ENCODE data around the gene MIPEP. TPM values are rescaled to one million over a fixed set of nuclear protein-coding genes. Genes with fewer than 3 reads are reported as not detected.

The MIPEP gene
- total RNA-seq, 1 experiment from 2014 or later = 18.6 TPM

DNA sequence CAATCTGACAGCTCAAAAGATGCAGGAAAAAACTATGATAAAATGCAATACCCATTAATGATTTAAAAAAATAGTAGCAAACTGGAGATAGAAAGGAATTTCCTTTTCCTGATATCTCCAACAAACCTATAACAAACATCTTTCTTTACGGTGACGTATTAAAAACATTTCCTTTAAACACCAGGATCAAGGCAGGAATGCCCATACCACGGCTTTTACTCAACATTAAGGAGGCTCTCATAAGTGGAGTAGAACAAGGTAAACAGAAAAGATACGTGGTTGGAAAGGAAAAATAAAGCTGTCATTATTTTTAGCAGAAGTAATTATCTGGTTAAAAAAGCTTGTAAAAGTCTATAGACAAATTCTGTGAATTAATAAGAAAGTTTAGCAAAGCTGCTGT is 61.1 kb downstream of the MIPEP start:
- Histone ChIP-seq H3K36me3 (ENCODE audit: low read depth) (peaks cover 6% of the 10 kb centered on the region; the same call in 1 of the 2 replicates), H3K4me2 (no peak overlapping the region), H3F3A (ENCODE audit: insufficient read depth, low read depth) (no peaks in the 10 kb centered on the region), H3K9me3 (ENCODE audit: insufficient read depth, low read depth) (peaks cover 4% of the 10 kb centered on the region; the same call in 1 of the 2 replicates), H3K9me2 (ENCODE audit: insufficient read depth) (no peaks in the 10 kb centered on the region; the same call in 1 of the 2 replicates), H3K27me3 (ENCODE audit: insufficient read depth, low read depth) (no peaks in the 10 kb centered on the region), H4K20me1 (ENCODE audit: insufficient read depth) (0 out of 2 replicates have a peak, but pooled peaks cover 5% of the 10 kb centered on the region), H3K79me2 (ENCODE audit: low read depth) (no peaks in the 10 kb centered on the region), H3K4me1 (replicated peaks; ENCODE audit: insufficient read depth) (no peaks in the 10 kb centered on the region), H3K4me3 (no peak overlapping the region), H2AFZ (no peak overlapping the region), H3K27ac (no peak overlapping the region)
- no TSS peak for BruUV-seq (replicated peaks)
- ChIA-PET CTCF (no interaction called here), POLR2A (ENCODE audit: unreplicated experiment) (no interaction called here)
- TF ChIP-seq EZH2 (IDR thresholded peaks at IDR 0.05; ENCODE audit: low read depth) = no peak
- TF ChIP-seq, protein P1, sequence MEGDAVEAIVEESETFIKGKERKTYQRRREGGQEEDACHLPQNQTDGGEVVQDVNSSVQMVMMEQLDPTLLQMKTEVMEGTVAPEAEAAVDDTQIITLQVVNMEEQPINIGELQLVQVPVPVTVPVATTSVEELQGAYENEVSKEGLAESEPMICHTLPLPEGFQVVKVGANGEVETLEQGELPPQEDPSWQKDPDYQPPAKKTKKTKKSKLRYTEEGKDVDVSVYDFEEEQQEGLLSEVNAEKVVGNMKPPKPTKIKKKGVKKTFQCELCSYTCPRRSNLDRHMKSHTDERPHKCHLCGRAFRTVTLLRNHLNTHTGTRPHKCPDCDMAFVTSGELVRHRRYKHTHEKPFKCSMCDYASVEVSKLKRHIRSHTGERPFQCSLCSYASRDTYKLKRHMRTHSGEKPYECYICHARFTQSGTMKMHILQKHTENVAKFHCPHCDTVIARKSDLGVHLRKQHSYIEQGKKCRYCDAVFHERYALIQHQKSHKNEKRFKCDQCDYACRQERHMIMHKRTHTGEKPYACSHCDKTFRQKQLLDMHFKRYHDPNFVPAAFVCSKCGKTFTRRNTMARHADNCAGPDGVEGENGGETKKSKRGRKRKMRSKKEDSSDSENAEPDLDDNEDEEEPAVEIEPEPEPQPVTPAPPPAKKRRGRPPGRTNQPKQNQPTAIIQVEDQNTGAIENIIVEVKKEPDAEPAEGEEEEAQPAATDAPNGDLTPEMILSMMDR (conservative IDR thresholded peaks at IDR 0.05) = no peak
- no peak for DNase-seq
- intact Hi-C loops (cut with micrococcal nuclease; ENCODE audit: unreplicated experiment) = no loop called here

DNA sequence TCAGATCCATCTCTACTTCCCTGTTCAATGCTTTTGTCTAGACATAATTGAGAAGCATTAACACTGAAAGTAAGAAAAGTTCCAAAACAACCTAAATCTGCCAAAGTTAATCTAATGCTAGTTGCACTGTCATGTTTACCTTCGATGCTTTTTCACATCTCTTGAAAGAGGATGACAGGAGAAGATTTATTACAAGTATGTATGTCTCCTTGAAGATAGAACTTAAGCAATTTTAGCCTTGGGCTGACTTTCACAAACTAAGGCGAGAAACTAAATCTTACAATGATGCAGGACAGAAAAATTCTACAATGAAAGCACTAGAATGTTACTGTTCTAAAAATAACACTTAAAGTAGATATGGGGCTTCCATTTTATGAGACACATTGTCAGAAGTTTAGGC is 64.0 kb downstream of the MIPEP start:
- no peaks in the 10 kb centered on the region for H3K27me3 ChIP-seq (ENCODE audit: insufficient read depth, low read depth)
- no peak overlapping the region for H2AFZ ChIP-seq
- no peak overlapping the region for H3K4me3 ChIP-seq
- H3K79me2 ChIP-seq (ENCODE audit: low read depth) = no peaks in the 10 kb centered on the region
- DNase-seq = no peak
- no peak overlapping the region for H3K27ac ChIP-seq
- no peaks in the 10 kb centered on the region for H3F3A ChIP-seq (ENCODE audit: insufficient read depth, low read depth)
- H3K4me1 ChIP-seq (replicated peaks; ENCODE audit: insufficient read depth) = no peaks in the 10 kb centered on the region
- no TSS peak for BruUV-seq (replicated peaks)
- H4K20me1 ChIP-seq (ENCODE audit: insufficient read depth) = 0 out of 2 replicates have a peak, but pooled peaks cover 5% of the 10 kb centered on the region
- H3K9me2 ChIP-seq (ENCODE audit: insufficient read depth) = no peaks in the 10 kb centered on the region; the same call in 1 of the 2 replicates
- peaks cover 6% of the 10 kb centered on the region; the same call in 1 of the 2 replicates for H3K36me3 ChIP-seq (ENCODE audit: low read depth)
- CTCF ChIA-PET = interaction anchor here (0.6 kb wide), 1 partner anchor 1155 kb away, joined by 3 read pairs; no protein-coding TSS in a partner anchor
- POLR2A ChIA-PET (ENCODE audit: unreplicated experiment) = no interaction called here
- no peak for TF ChIP-seq EZH2 (IDR thresholded peaks at IDR 0.05; ENCODE audit: low read depth)
- TF ChIP-seq, protein P1 (conservative IDR thresholded peaks at IDR 0.05) = no peak
- H3K9me3 ChIP-seq (ENCODE audit: insufficient read depth, low read depth) = peaks cover 4% of the 10 kb centered on the region; the same call in 1 of the 2 replicates
- intact Hi-C loops (cut with micrococcal nuclease; ENCODE audit: unreplicated experiment) = no loop called here
- H3K4me2 ChIP-seq = no peak overlapping the region

DNA sequence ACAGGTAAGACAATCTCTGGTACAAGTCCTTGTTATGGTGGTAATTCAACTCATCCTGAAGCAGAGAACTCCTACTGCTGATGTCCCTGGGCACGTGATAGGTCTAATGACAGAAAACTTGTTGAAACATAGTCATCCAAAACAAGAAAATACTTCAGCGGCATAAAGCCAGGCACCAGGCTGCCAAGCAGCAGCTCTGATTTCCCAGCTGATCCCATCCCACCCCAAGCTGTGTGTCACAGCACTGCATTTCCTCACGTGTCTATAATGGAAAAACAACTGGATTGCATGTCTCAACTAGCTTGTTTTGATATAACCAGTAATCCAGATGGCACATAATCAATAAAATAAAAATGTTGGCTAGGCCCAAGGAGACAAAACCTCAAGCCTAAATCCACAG is 64.8 kb downstream of the MIPEP start:
- Histone ChIP-seq H3K27ac (no peak overlapping the region), H3K9me3 (ENCODE audit: insufficient read depth, low read depth) (peaks cover 4% of the 10 kb centered on the region; the same call in 1 of the 2 replicates), H3K9me2 (ENCODE audit: insufficient read depth) (no peaks in the 10 kb centered on the region; the same call in 1 of the 2 replicates), H3K4me1 (replicated peaks; ENCODE audit: insufficient read depth) (no peaks in the 10 kb centered on the region), H3K4me3 (no peak overlapping the region), H4K20me1 (ENCODE audit: insufficient read depth) (0 out of 2 replicates have a peak, but pooled peaks cover 5% of the 10 kb centered on the region), H2AFZ (no peak overlapping the region), H3K4me2 (no peak overlapping the region), H3K79me2 (ENCODE audit: low read depth) (no peaks in the 10 kb centered on the region), H3K36me3 (ENCODE audit: low read depth) (peaks cover 6% of the 10 kb centered on the region; the same call in 1 of the 2 replicates), H3F3A (ENCODE audit: insufficient read depth, low read depth) (no peaks in the 10 kb centered on the region), H3K27me3 (ENCODE audit: insufficient read depth, low read depth) (no peaks in the 10 kb centered on the region)
- TF ChIP-seq, protein P1 (conservative IDR thresholded peaks at IDR 0.05) = no peak
- no peak for TF ChIP-seq EZH2 (IDR thresholded peaks at IDR 0.05; ENCODE audit: low read depth)
- BruUV-seq (replicated peaks) = no TSS peak
- DNase-seq = no peak
- intact Hi-C loops (cut with micrococcal nuclease; ENCODE audit: unreplicated experiment) = no loop called here
- CTCF ChIA-PET = no interaction called here
- POLR2A ChIA-PET (ENCODE audit: unreplicated experiment) = interaction anchor here (0.7 kb wide), 1 partner anchor 42 kb away, joined by 7 read pairs; no protein-coding TSS in a partner anchor

All from PC-9 (cell line).